Activated CD4-positive, alpha-beta T cell treated with anti-CD3 and anti-CD28 coated beads, Interleukin-2, Interleukin-4, amounts not matched to agents 100 ng/mL and 50 ng/mL, durations not matched to agents 16 hours and 8 hours (primary cell): ENCODE results near the gene HOXA3.

ENCODE experiments used
- DNase-seq: peaks from one replicate; pipeline ENCODE4 v3.0.0-alpha.2; 2020; ENCODE audit warnings: low spot score

HOXA3 gene

GRCh38 chr7:27165996-27166530 lies 13.7 kb upstream of the HOXA3 start:
- no peak for DNase-seq

DNA sequence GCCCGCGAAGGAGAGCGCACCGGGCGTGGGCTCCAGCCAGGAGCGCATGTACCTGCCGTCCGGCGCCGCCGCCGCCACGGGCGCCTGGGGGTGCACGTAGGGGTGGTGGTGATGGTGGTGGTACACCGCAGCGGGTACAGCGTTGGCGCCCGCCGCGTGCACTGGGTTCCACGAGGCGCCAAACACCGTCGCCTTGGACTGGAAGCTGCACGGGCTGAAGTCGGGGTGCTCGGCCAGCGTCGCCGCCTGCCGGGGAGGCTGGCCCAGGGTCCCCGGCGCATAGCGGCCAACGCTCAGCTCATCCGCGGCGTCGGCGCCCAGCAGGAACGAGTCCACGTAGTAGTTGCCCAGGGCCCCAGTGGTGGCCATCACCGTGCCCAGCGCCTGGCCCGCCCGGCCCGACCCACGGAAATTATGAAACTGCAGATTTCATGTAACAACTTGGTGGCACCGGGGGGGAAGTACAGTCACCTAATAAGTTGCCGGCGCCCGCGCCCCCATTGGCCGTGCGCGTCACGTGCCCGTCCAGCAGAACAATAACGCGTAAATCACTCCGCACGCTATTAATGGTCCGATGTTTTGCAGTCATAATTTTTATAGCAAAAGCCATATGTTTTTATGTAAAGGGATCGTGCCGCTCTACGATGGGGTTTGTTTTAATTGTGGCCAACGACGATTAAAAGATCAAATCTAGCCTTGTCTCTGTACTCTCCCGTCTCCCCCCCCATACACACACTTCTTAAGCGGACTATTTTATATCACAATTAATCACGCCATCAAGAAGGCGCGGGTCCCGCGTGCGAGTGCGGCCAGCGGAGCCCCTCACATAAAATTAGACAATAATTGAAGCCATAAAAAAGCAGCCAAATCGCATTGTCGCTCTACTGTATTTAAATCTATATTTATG lies 13.0 kb upstream of the HOXA3 start, which contains the start of gene HOXA9:
Gene HOXA9, minus strand, starts transcription at position 449 of the 907 bp plus-strand sequence. Its CDS starts 80 bp downstream, at position 369.
- no peak for DNase-seq

DNA sequence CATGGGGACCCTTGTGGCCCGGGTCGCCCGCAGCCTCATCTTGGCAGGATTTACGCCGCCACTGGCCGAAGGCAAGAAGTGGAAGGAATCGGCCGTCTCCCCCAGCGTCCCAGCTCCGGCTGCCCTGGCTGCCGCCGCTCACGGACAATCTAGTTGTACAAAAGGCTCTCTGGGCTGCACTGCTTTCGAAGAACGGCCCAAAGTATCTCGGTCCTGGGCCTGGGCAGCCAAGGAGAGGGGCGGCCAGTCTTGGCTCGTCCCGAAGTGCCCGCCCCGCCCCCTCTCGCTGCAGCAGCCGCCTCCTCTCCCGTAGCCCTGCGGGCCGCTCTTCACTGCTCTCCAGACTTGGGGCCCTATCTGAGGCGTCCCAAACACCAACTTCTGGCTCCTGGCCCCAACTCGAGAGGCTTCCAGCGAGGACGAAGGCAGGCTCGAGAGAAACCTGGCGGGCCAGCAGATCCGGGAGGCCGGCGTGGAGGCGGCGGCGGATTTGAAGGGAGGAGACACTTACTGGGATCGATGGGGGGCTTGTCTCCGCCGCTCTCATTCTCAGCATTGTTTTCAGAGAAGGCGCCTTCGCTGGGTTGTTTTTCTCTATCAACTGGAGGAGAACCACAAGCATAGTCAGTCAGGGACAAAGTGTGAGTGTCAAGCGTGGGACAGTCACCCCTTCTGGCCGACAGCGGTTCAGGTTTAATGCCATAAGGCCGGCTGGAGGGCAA lies 12.1 kb upstream of the HOXA3 start:
- DNase-seq: no peak

DNA sequence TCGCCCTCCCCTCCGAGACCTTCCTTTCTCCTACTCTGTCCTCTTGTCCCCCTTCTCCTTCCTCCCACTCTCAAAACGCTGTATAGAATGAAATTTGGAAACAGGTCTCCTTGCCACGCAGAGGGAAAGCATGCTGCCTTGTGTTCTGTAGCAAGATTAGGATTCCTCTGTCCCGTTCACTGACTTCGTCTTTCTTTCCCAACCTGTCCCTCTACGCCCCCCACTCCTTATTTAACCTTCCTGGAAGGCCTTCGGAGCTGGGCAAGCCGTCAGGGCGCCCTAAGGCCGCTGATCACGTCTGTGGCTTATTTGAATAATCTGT lies 11.6 kb upstream of the HOXA3 start:
- no peak for DNase-seq

DNA sequence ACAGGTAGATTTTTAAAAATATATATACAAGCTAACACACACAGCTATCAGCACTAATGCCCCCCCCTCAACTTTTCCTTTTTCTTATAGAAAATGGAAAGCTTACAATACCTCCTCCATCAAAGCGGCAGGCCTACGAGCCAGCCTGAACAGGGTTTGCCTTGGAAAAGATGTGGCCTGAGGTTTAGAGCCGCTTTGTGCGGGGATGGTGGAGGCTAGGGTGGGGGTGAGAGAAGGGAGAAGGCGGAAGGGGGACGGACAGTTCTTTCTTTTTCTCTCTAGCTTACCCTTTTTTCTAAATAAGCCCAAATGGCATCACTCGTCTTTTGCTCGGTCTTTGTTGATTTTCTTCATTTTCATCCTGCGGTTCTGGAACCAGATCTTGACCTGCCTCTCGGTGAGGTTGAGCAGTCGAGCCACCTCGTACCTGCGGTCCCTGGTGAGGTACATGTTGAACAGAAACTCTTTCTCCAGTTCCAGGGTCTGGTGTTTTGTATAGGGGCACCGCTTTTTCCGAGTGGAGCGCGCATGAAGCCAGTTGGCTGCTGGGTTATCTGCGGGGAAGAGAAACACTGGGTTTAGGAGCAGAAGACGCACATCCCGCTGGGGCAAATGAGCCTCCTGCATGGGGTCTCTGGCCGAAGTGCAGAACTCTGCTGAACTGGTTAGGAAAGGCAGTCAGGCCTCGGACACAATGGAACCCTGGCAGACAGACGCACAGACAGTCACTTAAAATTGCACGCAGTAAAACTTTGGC lies 11.1 kb upstream of the HOXA3 start:
- DNase-seq: no peak

GRCh38 chr7:27162561-27163287 lies 10.3 kb upstream of the HOXA3 start:
- no peak for DNase-seq

GRCh38 chr7:27161721-27162560 lies 9.6 kb upstream of the HOXA3 start:
- no peak for DNase-seq

DNA sequence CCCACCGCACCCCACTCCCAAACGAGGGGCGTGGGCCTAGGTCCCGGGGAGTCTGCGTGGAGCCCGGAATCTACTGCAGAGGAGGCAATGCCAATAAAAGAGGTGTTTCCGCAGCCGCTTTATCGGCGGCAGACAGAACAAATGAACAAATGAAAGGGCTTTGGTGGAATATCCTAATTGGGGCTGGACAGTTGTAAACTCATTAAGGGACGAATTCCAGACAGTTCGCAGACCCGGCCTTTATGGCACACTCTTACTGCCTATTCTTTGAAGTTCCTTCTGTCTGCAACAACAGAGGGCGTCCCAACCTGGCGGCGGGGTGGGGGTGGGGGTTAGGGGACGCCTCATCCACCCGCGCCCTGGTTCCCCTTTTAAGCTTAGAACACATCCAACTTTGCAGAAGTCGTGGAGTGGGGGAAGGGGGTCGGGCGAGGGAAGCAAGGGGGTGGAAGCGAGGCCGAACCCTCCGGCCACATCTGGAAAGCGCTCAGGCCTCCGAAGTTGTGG lies 8.9 kb upstream of the HOXA3 start:
- DNase-seq: no peak

- peak; percentile 80 for DNase-seq
These were observed 8.3 kb upstream of the HOXA3 start for GRCh38 chr7:27160546-27161213.

DNA sequence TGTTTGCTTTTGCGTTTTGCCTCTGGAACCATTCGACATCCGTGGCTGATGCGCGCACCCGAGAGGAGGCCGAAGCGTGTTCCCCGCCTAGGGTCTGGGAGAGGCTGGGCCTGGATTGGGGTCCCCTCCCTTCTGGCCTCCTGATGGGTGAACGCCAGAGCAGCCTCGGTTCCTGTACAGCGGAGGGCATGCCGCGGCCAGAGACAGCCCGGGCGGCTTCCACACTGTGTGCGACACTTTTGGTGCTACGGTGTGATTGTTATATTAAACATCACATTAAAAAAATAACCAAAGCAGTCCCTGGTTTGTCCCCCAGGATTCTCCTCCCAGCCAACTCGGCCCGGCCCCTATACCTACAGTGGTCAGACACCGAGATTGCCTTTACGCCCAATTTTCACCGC lies 7.8 kb upstream of the HOXA3 start:
- DNase-seq: no peak

- no peak for DNase-seq
These were observed 7.1 kb upstream of the HOXA3 start for GRCh38 chr7:27159266-27160144.

DNA sequence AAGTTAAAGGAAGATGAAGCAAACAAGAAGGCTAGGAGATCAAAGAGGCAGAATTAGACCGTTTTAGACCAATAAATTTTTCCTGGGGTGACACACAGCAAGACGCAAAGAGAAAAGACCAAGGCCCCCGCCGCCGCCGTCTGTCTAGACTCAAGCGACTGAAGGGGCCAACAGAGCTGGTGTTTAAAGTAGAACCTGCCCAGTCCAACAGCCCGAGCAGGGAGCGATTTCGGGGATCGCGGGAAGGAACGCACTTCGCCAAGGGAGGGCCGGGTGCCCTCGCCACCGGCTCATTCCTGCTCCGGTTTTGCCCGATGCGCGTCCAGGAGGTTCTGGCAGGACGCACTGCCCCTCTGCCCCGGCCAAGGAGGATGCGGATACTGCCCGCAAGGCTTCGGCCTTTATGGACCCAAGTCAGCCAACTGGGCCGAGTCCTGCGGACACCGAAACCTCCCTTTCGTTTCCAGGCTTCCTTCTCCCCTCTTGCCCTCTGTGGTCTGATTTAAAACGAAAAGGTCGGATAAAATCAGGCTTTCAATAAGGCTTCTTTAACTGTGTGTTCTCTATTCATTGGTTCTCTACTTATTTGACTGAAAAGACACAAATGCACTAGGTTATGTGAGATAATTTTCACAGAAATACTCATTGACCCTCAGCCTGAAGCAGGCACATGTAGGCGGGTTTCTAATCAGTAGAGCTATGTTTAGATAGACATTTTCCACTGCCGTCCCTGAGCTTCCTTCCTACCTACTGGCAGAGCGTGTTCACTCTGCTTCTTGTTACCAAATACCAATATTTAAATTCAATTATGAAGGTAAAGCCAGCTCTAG lies 6.3 kb upstream of the HOXA3 start:
- no peak for DNase-seq

GRCh38 chr7:27157702-27158431 lies 5.5 kb upstream of the HOXA3 start:
- DNase-seq: no peak

- no peak for DNase-seq
These were observed 4.7 kb upstream of the HOXA3 start for GRCh38 chr7:27156916-27157701.

GRCh38 chr7:27156508-27156898 lies 4.1 kb upstream of the HOXA3 start, which contains the start of gene HOXA7:
Gene HOXA7, minus strand, starts transcription at chr7:27156675. Its CDS starts 130 bp downstream, at chr7:27156545.
- DNase-seq: no peak

DNA sequence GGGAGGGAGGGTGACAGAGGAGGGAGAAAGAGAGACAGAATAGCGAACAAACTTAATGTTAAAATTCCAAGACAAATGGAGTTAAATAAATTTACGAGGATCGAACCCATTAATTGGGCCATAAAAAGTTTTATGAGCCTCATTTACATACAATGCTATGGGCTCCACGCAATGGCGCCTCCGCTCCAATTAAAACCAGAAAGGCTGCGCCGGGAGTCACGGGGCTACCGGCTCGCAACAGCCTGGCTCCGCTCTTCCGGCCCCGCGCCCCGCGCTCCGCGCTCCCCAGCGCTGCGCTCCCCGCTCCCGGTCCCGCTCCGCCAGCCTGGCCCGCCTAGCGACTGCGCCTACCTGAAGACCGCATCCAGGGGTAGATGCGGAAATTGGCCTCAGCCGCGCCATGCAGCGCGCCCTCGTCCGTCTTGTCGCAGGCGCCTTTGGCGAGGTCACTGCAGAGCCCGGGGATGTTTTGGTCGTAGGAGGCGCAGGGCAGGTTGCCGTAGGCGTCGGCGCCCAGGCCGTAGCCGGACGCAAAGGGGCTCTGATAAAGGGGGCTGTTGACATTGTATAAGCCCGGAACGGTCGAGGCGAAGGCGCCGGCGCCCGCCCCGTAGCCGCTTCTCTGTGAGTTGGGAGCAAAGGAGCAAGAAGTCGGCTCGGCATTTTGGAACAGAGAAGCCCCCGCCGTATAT lies 3.6 kb upstream of the HOXA3 start:
- no peak for DNase-seq
